HG03066 (cell line): ENCODE data around the gene PIM3.

Experiments
- ATAC-seq: cut with Tn5 transposase; IDR thresholded peaks from one replicate; pipeline ENCODE4 v1.9.1; 2021; ENCODE audit warnings: low read depth; ENCODE audit not compliant: unreplicated experiment

The PIM3 gene

DNA sequence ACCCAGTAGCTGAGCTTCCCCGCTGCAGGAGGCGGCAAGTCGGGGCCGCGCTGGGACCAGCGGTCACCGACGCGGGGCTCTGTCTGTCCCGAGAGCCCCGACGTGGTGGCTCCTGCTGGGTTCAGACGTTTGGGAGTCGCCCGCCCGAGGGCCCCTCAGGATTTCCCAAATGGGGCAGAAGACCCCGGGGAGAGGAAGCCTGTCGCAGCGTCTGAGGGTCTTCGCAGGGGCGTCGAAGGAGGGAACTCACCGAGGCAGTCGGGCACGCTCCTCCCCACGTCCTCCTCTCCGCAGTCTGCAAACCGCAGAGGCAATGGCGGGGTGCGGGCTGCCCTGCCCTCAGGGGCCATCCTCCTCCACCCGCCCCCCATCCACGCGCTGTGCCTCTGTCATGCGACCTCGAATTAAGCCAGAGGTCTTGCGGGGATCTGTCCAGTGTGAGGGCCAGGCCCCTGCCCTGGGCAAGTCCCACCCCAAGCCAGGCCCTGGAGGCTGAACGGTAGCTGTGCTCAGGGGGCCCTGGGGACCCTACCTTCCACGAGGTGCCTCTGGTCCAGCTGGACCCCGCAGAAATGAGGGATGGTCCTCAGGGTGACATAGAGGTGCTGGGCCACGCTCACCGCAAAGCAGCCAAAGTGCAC lies 39.5 kb downstream of the PIM3 start:
- ATAC-seq, result no peak

DNA sequence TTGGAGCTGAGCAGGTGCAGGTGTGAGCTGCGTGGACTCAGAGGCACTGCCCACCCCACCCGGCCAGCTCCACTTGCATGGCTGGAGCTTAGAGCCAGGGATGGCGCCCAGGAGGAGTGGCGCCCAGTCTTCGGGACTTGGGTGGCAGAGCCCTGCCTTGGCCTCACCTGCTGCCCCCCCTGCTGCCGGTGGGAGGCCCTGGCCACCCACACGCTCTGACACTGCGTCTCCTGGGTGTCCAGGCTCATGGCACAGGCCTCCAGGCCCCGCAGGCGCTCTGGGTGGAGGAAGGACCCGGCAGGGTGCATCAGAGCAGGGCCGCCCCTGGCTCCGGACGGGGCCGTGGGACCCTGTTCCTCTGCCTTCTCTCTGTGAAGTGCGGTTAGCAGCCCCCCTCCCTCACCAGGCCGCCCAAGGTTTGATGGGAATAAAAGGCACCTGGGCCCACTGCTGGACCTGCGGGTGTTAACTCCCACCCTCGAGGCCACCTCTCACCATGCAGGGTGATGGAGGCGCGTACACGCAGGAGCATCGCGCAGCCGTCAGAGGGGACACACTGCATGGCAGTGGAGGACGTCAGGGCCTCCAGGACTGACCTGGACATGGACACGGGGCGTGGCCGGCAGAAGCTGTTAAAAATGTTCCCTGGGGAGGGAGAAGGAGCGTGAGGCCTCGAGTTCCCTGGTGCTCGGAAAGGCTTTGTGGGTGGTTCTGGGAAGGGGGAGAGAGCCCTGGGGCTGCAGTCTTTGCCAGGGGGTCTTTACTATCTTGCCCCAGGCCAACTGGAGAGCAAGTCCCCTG lies 40.2 kb downstream of the PIM3 start:
- no peak for ATAC-seq

DNA sequence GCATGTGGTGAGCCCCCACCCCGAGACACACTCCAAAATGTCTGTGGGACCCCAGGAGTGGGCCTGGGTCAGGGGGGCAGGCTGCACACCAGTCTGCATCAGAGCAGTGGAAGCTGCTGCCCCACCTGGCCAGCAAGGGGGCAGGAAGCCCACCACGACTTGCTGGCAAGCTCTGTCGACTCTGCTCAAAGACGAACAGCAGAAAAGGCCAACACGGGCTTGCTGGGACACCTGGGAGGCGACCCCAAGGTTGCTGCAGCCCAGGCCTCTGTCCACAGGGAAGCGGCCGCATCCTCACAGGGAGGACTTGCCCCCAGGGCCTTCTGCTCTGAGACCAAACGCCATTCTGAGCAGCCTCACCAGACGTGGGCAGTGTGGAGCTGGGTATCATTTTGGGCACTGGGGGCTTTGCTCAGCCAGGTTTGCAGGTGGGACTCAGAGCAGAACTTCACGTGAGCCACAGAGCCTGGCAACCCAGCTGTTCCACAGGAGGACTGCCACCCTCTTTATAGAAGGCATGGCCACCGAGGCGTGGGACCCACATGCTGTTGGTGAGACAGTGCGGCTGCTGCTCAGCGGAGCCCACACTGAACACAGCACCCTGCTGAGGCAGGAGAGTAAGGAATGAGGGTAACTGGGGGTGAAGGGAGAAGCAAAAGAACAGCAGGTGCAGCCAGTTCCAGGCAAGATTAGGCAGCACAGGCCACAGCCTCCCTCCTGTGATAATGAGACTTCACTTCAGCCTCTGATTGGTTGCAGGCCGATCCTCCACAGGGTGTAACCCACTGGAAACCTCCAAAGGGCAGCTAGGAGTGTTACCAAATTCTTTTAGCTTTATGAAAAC lies 41.0 kb downstream of the PIM3 start:
- ATAC-seq, result no peak

DNA sequence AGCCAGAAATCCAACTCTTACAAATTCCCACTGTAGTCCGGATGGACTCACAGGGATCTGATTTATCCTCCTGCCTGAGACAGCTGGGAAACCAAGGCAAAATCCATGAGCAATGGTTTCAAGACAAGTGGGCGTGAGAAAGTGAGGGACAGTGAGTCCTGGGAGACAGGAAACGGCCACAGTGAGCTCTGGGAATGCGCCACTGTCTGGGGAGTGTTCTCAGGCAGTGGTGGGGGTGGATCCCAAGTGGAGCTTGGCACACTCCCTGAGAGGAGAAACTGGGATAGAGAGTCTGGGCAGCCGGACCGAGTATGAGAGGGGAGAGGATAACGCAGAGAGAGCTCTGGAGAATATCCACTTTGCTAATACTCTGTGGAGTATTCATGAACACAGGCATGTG lies 42.2 kb downstream of the PIM3 start:
- no peak for ATAC-seq

DNA sequence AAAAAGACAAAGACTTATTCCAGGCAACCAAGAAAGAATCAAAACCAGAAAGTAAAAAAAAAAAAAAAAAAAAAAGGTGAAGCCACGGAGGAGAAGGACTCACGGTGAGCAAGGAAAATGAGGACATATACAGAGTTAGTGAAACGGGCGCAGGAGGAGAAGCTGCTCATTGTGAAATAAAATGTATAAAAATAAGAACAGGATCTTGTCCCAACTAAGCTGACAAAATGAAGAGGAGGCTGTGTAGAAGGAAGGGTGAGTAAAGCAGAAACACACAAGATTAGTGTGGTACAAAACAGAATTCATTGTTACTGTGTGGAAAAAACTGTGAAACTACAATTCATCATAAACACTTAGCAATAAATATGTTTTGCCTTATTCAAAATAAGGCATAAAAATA lies 44.3 kb downstream of the PIM3 start:
- no peak for ATAC-seq

DNA sequence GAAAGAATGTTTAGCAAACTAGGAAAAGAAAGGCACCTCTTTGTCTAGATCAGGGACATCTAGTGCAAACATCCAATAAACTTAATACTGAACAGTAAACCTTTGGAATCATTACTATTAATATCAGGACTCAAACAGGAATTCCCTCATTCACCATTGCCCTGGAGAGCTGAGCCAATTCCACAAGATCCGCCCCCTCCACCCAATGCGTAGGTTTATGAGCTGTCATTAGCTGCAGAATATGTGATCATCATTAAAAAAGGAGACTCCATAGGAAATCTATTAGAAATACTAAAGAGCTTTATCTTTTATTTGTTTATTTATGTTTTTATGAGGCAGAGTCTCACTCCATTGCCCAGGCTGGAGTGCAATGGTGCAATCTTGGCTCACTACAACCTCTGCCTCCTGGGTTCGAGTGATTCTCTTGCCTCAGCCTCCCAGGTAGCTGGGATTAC lies 46.5 kb downstream of the PIM3 start:
- ATAC-seq, result no peak

DNA sequence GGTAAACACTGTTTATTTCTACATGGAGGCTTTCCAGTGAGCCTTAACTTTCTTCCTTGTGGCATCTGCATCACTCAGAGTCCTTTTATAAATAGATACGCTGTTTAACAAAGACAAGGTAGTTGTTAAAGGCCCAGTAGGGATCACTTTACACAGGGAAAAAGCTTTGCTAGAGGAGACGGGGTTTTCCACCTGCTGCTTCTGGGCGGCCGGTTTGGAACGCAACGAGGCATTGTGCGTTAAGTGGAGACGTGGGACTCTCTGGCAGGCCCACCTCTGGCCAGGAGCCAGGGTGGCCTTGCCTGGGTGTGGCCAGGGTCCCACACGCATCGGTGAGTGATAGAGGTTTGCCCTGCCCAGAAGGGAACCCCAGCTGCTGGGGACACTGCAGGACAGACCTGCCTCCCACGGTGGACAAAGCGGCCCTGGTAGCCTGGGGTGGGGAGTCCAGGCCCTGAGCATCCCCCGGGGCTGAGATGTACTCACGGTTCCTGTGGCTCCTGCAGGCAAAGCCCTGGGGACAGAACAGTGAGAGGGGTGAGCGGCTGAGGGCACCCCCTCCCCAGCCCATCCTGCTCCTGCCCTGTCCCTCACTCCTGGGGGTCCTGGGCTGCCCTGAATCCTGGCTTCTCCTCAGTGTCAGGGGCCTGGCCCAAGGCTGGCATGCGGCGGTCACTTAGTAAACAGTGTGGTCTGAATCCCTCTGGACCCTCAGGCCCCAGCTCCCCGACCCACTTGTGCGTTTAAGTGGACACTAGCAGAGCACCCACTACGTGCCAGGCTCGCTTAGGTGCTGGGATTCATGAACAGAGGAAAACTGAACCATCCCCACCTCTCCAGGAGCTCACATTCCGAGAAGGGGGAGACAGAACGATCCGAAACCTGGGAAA lies 47.8 kb downstream of the PIM3 start:
- ATAC-seq, result no peak

DNA sequence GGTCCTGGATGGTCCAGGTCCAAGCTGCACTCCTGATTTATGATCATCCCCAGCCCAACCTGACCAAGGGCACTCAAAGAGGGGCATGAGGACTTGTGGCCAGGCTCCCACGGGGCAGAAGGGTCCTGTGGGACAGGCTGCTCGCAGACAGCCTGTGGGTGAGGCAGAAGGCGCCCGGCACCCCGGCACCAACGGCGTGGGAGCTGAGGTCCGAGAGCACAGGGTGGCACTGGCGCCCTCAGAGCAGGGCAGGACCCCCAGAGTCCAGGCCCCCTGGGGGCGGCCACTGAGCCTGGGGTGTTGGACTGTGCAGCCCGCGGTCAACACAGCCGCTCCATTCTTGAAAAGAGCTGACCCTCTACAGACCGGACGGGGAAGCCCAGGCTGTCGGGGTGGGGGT lies 48.7 kb downstream of the PIM3 start:
- no peak for ATAC-seq

DNA sequence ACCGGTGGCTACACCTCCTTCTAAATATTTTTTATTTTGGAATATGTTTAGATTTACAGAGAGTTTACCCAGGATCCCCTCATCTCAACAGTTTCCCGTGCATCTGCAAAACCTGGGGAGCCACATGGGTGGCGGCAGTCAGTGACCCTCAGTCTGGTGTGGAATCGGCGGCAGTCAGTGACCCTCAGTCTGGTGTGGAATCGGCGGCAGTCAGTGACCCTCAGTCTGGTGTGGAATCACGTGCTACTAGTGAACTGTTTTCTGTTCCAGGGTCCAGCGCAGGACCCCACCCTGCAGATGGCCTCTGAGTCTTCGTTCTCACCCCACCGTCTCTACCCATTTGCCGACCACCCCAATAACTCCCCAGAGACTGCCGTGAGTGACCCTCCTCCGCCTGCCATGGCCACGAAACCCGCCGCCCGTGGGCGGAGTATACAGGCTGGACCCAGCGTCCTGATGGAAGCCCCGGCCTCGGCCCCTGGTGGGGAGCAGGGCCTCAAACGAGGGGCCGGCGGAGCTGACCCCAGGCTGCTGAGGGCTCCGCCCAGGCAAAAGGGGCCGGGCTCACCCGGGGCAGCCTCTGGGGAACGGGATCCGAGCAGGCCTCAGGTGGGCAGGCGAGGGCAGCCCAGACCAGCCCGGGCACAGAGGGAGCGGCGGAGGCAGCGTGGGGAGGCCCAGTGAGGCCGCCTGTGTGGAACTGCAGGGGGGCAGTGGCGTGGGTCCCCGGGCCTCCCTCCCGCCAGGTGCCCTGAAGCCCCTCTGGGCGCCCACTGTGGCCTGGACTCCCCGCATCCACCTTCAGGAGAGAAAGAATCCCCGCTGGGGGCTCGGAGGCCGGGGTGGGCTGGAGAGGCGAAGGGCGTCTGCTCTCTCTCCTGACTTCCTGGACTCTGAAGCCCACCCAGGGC lies 49.4 kb downstream of the PIM3 start:
- no peak for ATAC-seq

DNA sequence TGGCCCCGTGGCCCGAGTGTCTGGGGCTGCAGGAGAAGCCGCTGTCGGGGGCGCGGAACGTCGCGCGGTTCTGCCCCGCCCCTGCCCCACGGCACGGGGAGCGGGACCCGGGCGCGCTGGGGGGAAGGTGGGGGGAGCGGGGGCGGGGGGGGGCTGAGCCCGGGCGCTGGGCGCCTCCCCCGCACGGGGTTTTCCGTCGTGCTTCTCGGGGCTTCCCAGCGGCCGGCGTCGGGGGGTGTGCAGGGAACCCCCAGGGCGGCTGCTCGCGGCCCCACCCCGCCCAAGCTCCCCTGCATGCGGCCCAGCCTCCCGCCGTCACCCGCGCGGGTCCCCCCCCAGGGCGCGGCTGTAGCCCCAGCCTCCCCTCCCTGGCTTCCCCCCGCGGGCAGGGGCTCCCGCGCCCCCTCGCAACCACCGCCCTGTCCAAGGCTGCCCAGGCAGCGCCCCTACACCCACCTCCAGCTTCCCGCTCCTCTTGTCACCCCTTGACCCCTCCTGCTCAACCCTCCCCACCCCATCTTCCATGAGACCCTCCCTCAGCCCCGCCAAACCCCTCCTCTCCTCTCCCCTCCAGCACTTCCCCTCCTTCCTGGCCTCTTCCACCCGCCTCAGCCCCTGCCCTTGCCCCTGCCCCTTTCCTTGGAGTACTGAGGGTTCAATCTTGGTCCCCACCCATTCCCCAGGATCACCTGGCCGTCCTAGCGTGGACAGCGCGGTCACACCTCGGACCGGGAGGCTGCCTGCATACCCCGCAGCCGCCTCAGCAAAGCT lies 50.3 kb downstream of the PIM3 start:
- ATAC-seq, result no peak

DNA sequence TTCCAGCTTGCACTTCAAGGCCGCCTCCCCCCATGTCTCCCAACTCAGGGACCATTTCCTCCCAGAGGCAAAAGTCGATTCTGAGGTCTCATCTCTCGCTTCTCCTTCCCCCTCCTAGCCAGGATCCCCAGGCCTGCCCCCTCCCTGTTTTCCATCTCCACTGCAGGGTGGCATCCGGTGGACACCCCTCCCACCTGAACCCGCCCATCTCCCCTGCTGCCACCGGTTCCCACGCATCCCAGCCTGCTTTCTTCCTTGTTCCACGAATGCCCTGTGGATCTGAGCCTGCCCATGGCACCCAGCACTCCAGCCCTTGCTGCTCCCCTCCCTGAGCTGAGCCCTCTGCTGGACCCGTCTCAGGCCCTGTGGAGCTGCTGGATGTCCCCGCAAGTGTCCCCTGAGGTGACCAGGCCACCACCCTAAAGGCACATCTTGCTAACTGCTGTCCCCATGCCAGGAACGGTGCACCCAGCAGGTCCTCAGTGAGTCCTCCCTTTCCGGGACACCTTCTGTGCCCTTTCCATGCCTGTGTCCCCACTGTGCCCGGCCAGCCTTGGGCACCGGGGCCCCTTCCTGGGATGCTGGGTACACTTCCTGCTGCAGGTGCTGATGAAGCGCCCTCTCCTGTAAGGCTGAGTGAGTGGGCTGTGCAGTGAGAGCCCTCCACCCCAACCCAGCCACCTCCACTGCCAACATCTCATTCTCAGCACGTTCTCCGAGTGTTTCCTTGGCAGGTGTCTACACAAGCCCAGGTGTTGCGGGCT lies 51.1 kb downstream of the PIM3 start:
- ATAC-seq, result no peak

DNA sequence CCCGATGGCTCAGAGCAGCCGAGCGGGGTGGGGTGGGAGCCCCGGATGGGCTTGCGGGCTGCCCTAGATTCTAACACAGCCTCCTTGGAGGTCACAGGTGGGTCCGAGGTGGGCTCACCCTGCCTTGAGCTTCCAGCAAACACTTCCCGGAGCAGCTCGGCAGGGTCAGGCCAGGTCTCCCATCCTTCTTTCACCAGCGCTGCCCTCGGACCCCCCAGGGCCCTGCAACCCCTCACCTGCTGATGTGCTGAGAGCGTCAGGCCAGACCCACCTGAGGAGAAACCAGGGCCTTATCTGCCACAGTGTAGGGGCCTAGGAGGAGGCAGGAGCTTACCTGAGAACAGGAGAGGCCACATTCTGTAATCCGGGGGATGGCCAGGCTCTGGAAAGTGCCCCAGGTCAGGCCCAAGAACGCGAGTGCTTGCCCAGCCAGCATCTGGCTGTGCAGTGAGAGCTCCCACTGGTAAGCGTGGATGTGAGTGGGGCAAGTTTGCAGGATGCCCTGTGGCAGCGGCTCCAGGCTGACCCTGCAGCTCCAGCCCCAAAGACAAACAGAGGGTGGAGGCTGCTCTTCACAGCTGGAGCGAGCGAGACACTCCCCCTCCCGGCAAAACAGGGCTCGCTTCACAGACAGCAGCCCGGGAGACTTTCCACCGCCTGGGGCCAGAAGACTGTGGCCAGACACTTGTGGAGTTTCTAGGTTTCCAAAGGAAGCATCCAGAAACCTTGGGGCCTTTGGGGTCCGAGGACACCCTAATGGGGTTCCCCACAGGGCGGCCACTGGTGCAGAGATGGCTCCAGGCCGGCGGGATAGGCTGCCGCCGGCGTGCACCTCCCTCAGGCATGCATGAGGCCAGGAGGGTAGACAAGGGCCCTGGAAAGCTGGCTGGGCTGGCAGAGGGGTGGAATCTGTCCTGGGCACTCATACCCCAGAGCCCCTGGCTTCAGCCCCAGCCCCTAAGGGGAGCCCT lies 51.9 kb downstream of the PIM3 start, which contains the start of gene IL17REL:
Gene IL17REL (minus strand): TSS at position 555 of the 971 bp plus-strand sequence. CDS start 119 bp downstream, at position 436.
- ATAC-seq, result no peak
